GM19240 (cell line): ENCODE measurements around the gene ABCA2.

ENCODE experiments used
- DNase-seq: peaks from one replicate; pipeline ENCODE4 v3.0.0; 2011; ENCODE audit warnings: low spot score; ENCODE audit not compliant: insufficient read length

Gene ABCA2

DNA sequence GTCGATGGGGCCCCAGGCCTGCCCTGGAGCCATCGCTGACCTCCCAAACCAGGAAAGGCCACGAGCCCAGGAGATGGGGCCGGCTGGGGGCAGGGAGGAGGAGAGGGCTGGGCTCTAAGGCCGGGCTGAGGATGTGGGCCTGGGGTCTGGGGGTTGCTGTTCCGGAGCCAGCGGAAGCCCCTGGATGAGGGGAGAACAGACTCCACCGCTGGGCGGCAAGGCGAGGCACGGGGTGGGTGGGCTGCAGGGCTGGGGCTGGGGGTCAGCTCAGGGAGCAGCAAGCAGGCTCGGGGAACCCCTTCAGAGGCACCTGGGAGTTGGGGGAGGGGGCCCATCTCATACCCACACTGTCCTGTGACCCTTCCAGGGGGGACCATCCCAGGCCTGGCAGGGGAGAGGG lies 64.3 kb downstream of the ABCA2 start:
- no peak for DNase-seq

DNA sequence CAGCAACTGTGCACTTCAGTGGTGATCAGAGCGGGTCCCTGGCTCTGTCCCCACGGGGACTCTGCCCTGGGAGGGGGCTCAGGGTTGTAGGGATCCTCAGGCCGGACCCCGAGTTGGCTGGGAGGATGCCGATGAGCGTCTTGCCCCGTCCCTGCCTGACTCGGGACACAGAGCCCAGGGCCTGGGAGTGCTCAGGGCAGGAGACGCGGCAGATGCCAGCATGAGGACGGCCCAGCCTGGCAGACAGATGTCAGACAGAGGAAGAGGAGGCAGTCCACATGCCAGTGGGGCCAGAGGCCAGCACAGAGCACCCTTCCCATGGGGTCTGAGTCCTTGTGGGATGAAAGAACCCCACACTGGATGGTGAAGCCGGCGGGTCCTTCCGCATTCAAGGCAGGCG lies 64.7 kb downstream of the ABCA2 start:
- DNase-seq: no peak

DNA sequence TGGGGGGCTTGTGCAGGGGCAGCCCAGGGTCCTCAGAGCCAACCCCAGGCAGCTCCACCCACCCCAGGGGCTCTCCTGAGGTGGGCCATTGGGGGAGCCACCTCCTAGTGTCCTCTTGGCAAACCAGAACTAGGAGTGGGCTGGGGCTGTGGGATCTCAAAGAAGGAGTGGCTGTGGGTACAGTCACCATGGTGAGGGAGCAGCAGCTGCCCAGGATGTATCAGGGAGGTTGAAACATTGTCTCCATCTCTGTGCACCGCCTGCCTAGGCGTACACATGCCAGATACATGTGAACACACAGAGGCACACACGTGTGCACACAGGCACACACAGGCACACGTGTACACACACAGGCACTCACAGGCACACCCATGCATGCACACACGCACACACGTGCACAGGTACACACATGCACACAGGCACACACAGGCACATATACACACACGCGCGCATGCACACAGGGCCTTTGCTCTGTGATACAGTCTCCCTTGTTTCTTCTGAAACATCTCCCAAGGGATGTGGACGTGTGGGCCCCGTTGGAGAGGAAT lies 65.3 kb downstream of the ABCA2 start:
- no peak for DNase-seq

DNA sequence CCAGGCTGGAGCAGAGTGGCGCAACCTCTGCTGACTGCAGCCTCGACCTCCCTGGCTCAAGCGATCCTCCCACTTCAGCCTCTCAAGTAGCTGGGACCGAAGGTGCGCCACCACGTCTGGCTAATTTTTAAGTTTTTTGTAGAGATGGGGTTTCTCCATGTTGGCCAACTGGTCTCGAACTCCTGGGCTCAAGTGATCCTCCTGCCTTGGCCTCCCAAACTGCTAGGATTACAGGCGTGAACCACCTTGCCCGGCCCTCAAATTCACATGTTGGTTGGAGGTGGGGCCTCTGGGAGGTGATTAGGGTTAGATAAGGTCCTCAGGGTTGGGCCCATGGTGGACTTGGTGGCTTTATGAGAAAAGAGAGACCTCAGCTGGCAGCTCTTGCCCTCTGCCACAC lies 65.9 kb downstream of the ABCA2 start:
- DNase-seq: no peak

DNA sequence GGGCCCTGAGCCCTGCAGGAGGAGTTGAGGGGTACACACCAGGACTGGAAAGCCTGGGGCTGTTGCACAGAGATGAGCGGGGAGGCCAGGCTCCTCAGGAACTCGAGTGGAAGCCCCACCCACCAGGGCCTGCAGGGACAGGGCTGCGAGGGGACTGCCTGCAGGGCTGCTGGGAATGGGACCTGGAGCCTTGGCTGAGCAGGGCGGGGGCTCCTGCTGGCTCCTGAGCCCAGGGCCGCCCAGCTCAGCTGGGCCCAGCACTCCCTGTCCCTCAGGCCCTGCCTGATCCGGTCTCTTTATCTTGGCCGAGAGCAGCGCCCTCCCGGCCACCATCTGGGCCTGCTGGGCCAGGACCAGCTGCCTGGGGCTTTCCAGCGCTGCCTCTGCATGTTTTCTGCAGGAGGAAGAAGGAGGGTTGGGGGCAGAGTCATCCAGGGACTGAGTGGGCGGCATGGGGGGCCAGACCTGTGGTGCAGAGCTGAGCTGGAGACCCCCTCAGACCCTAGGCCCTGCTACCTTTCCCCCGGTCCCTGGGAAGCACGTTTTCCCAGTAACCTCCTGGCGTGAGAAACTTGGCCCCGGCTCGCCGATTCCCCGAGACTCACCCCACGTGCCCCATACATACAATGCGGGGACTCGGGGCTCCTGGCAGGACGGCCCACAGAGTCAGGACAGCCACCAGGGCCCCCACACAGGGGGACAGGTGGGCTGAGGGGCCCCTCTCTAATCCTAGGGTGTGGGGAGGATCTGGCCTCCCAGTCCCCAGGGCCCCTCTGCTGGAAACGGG lies 66.6 kb downstream of the ABCA2 start:
- no peak for DNase-seq

DNA sequence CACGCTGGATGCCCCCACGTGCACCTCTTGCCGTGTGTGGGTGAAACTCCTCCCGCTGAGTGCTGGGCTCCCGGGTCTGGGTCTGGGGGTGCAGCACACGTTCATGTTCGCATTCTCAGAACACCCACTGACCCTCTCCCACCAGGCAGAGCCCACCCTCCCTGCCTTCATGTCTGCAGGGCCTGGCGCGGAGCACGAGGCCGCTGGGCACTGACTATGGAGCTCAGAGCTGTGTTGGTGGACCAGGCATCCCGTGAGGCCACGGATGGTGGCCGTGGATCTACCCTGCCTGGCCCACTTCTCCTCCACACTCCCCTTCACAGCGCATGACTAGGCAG lies 67.1 kb downstream of the ABCA2 start:
- DNase-seq: no peak

DNA sequence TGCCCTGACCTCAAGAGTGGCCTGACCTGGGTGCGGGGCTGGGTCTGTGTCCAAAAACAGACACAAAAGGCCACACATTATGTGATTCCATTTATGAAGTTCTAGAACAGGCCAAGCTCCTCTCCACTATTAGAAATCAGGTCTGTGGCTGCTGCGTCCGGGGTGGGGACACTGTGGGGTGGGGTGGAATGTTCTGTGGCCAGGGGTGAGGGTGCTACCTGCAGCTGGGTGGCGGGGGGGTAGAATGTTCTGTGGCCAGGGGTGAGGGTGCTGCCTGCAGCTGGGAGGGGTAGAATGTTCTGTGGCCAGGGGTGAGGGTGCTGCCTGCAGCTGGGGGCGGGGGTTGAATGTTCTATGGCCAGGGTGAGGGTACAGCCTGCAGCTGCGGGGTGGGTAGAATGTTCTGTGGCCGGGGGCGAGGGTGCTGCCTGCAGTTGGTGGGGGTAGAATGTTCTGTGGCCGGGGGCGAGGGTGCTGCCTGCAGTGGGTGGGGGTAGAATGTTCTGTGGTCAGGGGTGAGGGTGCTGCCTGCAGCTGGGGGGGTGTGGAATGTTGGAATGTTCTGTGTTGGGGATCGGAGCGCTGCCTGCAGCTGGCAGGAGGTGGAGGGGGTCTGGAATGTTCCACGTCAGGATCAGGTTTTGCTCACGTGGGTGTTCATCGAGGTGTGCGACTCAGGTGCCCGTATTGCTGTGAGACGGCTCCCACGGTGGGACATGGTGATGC lies 67.7 kb downstream of the ABCA2 start:
- DNase-seq: no peak

DNA sequence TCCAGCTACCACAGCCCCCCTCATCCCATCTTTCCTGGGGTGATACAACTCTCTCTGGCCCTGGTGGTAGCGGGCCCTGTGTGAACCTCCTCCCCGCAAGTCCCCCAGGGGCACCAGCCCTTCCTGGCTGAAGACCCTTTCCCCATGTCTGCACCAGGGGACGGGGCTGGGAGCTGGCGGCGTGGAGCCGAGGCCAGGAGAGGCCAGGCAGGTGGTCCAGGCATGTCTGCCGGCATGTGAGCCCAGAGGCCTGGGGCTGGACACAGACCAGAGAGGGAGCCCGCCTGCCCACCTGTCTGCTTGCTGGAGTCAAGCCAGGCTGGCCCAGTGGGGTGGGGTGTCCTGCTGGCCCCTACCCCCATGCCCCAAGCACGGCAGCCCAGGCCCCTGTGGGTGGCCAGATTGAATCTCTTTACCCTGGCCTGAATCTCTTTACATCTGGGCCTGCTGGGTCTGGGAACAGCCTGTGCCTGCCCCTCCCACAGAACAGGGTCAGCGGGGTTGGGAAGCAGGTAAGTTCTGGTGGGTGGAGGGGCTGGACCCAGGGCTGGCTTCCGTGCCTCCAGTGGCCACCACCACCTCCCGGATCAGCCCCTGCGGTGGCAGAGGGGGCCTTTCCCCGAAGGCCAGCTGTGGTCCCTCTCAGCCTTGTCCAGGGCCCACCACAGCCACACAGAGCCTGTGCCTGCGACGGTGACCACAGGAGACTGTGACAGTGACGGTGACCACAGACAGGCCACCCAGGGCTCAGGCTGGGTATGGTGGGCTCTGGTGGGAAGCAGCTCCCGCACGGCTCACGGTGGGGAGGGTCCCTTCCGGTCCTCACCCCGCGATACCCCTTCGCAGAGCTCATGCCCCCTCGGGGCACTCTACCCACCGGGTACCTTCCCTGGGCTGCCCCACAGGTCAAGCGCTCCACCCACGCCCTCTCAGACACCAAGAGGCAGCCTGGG lies 68.9 kb downstream of the ABCA2 start:
- no peak for DNase-seq

DNA sequence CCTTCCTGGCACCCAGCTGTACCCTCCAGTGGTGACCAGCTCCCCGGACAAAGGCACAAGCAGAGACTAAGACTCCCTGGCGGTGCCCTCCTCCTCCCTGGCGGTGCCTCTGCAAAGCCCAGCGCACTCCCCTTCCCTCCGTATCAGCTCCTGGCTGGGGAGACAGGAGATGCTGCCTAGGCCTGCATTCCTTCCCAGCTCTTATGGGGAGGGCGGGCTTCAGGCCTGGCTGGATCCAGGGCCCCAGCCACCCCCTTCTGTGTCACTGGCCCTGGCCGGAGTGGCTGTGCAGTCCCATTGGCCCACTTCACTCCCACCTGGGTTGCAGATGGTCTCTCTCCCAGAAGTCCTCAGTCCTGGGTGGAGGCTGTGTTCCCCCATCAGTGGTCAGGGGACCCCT lies 69.6 kb downstream of the ABCA2 start:
- DNase-seq: no peak

DNA sequence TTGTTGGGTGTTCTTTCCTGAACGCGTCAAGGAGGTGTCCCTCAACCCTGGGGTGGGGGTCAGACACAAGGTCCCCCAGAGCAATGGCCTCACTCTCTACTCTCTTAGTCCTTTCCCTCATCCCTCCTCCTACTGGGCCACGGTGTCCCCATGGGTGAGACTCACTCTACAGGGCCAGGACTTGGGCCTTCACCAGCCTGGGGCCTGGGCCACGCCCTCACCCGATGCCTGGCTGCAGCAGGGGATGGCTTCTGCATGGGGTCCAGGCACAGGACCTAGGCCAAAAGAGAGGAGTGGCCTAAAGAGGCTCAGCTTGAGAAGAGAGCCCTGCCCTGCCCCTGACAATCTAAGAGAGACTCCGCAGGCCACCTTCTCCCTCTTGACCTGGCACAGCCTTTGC lies 70.1 kb downstream of the ABCA2 start:
- no peak for DNase-seq

DNA sequence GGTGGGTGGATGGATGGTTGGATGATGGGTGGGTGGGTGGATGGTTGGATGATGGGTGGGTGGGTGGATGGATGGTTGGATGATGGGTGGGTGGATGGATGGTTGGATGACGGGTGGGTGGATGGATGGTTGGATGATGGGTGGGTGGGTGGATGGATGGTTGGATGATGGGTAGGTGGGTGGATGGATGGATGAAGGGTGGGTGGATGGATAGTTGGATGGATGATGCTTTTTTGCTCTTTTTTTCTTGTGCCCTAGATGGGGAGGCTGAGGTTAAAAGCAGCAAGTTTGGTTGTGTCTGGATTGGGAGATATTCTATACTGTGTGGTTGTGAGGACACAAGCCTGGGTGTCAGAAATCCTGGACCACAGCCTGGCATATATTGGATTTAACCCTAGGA lies 70.6 kb downstream of the ABCA2 start:
- DNase-seq: no peak
